B cell (primary cell): ENCODE data around the gene PLP2.

Source experiments
- EZH2 ChIP-seq: IDR thresholded peaks from 2 replicates; pipeline ENCODE4 v1.6.1; 2012; ENCODE audit warnings: borderline replicate concordance, low read depth, mild to moderate bottlenecking, moderate library complexity, low read length; ENCODE audit not compliant: insufficient read depth, poor library complexity, severe bottlenecking
- TF ChIP-seq, protein P1 (sequence below): fragments of 200-600 bp; IDR thresholded peaks from one replicate; pipeline ENCODE4 v1.8.0; 2022; ENCODE audit warnings: antibody characterized with exemption, mild to moderate bottlenecking

DNA sequence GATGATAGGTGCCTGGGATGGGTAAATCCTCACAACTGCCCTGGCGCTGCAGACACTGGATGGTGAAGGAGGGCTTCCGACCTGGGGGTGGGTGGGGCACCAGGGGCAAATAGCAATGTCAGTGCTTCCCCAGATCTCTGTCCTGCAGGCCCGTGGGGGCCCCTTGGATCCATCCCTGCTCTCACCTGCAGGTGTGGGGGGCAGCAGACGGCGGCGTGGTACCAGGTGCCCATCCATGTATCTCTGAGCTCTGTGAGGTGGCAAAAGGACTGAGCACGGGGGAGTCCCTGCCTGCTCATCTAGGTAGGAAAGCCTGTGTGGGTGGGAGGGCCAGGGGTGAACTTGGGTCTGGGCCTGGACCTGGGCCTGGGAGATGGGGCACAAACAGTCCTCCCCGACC lies 34.8 kb downstream of the PLP2 start:
- TF ChIP-seq, protein P1, sequence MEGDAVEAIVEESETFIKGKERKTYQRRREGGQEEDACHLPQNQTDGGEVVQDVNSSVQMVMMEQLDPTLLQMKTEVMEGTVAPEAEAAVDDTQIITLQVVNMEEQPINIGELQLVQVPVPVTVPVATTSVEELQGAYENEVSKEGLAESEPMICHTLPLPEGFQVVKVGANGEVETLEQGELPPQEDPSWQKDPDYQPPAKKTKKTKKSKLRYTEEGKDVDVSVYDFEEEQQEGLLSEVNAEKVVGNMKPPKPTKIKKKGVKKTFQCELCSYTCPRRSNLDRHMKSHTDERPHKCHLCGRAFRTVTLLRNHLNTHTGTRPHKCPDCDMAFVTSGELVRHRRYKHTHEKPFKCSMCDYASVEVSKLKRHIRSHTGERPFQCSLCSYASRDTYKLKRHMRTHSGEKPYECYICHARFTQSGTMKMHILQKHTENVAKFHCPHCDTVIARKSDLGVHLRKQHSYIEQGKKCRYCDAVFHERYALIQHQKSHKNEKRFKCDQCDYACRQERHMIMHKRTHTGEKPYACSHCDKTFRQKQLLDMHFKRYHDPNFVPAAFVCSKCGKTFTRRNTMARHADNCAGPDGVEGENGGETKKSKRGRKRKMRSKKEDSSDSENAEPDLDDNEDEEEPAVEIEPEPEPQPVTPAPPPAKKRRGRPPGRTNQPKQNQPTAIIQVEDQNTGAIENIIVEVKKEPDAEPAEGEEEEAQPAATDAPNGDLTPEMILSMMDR, result no peak
- no peak for TF ChIP-seq EZH2
